GM19193 (cell line): ENCODE results near the gene MAX.

Experiments used
- POLR2A ChIP-seq: IDR thresholded peaks from 4 replicates; pipeline ENCODE4 v1.6.1; 2011; ENCODE audit not compliant: insufficient read depth, insufficient read length; ENCODE audit errors: extremely low read depth

MAX gene

GRCh38 chr14:65033181-65033580, 69.1 kb downstream of the MAX start:
- TF ChIP-seq POLR2A = no peak

DNA sequence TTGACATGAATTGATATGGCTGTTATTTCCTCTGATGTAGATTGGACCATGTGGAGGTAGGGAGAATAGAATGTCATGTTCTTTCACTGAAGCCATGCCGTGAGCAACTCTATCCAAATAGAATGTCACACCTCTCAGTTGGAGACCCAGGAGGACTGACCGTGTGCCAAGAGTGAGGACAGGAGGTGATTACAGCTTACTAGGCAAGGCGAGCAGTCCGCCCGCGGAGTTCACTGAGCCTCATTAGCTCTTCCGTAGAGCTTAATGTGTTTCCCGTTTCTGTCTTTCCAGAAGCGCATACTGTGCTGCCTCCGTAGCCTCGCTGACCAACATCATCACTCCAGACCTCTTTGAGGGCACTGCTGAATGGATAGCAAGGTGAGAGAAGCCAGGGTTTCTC, 70.0 kb downstream of the MAX start:
- no peak for TF ChIP-seq POLR2A

DNA sequence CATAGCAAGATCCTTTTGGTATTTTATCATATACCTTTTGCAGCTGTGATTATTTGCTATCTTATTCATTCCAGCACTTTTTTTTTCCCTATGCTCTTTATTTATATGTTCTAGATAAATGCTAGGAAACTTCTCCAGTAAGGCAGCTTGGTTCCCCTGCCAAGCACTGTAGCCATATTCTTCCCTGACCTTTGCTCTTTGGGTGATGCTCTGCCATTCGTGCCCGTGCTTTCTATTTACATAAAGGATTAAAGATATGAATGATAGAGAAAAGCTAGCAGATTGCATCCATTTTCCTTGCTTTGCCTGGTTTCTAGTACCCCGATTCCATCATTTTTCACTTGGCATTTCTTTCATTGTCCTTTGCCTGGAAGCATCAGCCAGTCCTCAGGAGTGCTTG, 73.4 kb downstream of the MAX start:
- no peak for TF ChIP-seq POLR2A

DNA sequence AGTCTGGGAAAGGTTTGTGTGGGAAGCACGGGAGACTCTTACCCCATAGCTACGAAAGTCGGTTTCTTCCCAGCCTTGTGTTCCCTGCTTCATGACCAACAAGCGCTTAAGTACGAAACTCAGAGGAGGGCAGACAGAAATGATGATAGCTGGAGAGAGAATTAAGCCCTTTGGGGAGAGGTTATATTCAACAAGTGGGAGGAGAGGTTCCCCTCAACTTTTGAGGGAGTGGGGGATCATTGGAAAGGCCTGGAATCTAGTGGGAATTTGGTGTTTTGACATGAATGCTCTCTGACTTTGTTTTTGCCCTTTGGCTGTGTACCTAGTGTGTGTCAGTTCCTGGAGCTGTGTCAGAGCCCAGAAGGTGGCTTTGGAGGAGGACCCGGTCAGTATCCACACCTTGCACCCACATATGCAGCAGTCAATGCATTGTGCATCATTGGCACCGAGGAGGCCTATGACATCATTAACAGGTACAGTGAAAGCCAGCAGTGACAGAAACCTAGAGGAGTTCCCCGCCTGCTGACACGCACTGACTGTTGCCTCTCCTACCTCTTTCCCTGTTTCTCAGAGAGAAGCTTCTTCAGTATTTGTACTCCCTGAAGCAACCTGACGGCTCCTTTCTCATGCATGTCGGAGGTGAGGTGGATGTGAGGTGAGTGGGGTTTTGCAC, 75.1 kb downstream of the MAX start:
- TF ChIP-seq POLR2A = no peak

DNA sequence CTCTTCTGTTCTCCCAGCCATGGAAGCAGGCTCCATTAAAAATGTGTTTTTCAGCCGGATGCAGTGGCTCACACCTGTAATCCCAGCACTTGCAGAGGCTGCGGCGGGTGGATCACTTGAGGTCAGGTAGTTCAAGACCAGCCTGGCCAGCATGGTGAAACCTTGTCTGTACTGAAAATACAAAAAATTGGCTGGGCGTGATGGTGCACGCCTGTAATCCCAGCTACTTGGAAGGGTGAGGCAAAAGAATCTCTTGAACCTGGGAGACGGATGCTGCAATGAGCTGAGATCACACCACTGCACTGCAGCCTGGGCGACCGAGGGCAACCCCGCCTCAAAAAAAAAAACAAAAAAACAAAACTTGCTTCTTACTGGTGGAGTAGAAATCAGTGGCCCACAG, 75.8 kb downstream of the MAX start:
- no peak for TF ChIP-seq POLR2A

- TF ChIP-seq POLR2A = no peak
These were observed 76.5 kb downstream of the MAX start for GRCh38 chr14:65025818-65026217.
